PC-9 (cell line): Measurements from ENCODE around the gene POLG2. TPM values are rescaled to one million over a fixed set of nuclear protein-coding genes. Genes with fewer than 3 reads are reported as not detected.

Experiments used
- BruUV-seq: library from RNA; stranded (reverse); fragments of 400-500 nt; replicated peaks from 2 replicates; lab custom pipeline; 2021; lab: Mats Ljungman, UMichigan
- CTCF ChIA-PET: fragments of 300-600 bp; sonication (Branson Sonifier 250); formaldehyde crosslinking; loops from one replicate; lab custom pipeline; 2022; ENCODE audit warnings: antibody characterized with exemption; lab: Charles Lee
- POLR2A ChIA-PET: fragments of 300-600 bp; sonication (Branson Sonifier 250); formaldehyde crosslinking; loops from one replicate; lab custom pipeline; 2022; ENCODE audit warnings: antibody characterized with exemption; ENCODE audit not compliant: unreplicated experiment; lab: Charles Lee
- DNase-seq, 2 experiments: peaks; one replicate each; pipeline versions ENCODE4 v3.0.0 to v3.0.0-alpha.2; 2015 to 2022; ENCODE audit warnings: mixed read lengths in 1 of 2
- H2AFZ ChIP-seq: fragments of 200-600 bp; sonication (generic); 2 replicates; pipeline ENCODE4 v1.8.1; 2017; ENCODE audit warnings: antibody characterized with exemption
- H3F3A ChIP-seq: fragments of 200-600 bp; sonication (generic); 2 replicates; pipeline ENCODE4 v1.8.1; 2017; ENCODE audit warnings: antibody characterized with exemption, mild to moderate bottlenecking, low read depth; ENCODE audit not compliant: insufficient read depth
- H3K27ac ChIP-seq: fragments of 200-600 bp; sonication (generic); 2 replicates; pipeline ENCODE4 v1.6.1; 2016; ENCODE audit warnings: mixed run types
- H3K27me3 ChIP-seq: fragments of 200-600 bp; sonication (generic); 2 replicates; pipeline ENCODE4 v1.6.1; 2016; ENCODE audit warnings: low read depth, mixed run types; ENCODE audit not compliant: insufficient read depth
- H3K36me3 ChIP-seq: fragments of 200-600 bp; sonication (generic); 2 replicates; pipeline ENCODE4 v1.6.1; 2016; ENCODE audit warnings: low read depth, mixed run types
- H3K4me1 ChIP-seq: fragments of 200-600 bp; sonication (generic); replicated peaks from 2 replicates; pipeline ENCODE4 v1.6.1; 2016; ENCODE audit warnings: mixed run types; ENCODE audit not compliant: insufficient read depth
- H3K4me2 ChIP-seq: fragments of 200-600 bp; sonication (generic); 2 replicates; pipeline ENCODE4 v1.6.1; 2017; ENCODE audit warnings: mixed run types
- H3K4me3 ChIP-seq: fragments of 200-600 bp; sonication (generic); 2 replicates; pipeline ENCODE4 v1.6.1; 2016; ENCODE audit warnings: mixed run types
- H3K79me2 ChIP-seq: fragments of 200-600 bp; sonication (generic); 2 replicates; pipeline ENCODE4 v1.6.1; 2017; ENCODE audit warnings: low read depth, mixed run types
- H3K9me2 ChIP-seq: fragments of 200-600 bp; sonication (generic); 2 replicates; pipeline ENCODE4 v1.8.1; 2017; ENCODE audit warnings: mild to moderate bottlenecking; ENCODE audit not compliant: insufficient read depth
- H3K9me3 ChIP-seq: fragments of 200-600 bp; sonication (generic); 2 replicates; pipeline ENCODE4 v1.8.1; 2016; ENCODE audit warnings: low read depth; ENCODE audit not compliant: insufficient read depth
- H4K20me1 ChIP-seq: fragments of 200-600 bp; sonication (generic); 2 replicates; pipeline ENCODE4 v1.8.1; 2017; ENCODE audit not compliant: insufficient read depth
- CTCF ChIP-seq: fragments of 200-600 bp; sonication (generic); conservative IDR thresholded peaks from 2 replicates; pipeline ENCODE4 v1.6.1; 2017; ENCODE audit warnings: mixed run types, antibody characterized with exemption, mild to moderate bottlenecking, moderate library complexity
- EZH2 ChIP-seq: fragments of 200-600 bp; sonication (generic); IDR thresholded peaks from 2 replicates; pipeline ENCODE4 v1.8.0; 2017; ENCODE audit warnings: antibody characterized with exemption, low read depth
- intact Hi-C: fragments of 100-400 bp; cut with micrococcal nuclease; formaldehyde crosslinking; loops from one replicate; pipeline ENCODE4 v1.10.0; 2022; ENCODE audit not compliant: unreplicated experiment
- total RNA-seq: library from RNA; stranded (reverse); gene quantifications from 2 replicates; pipeline ENCODE4 v1.2.3, GENCODE V29; 2021

The POLG2 gene
- total RNA-seq, 1 experiment from 2014 or later, result 23.3 TPM

- intact Hi-C loops, result no loop called here
- Histone ChIP-seq H3K4me1 (no peaks in the 10 kb centered on the region), H3K4me2 (no peak overlapping the region), H3K4me3 (no peak overlapping the region), H3F3A (peaks cover 87% of the 10 kb centered on the region; the same call in 1 of the 2 replicates), H3K36me3 (peaks cover 49% of the 10 kb centered on the region), H4K20me1 (0 out of 2 replicates have a peak, but pooled peaks cover 2% of the 10 kb centered on the region), H3K79me2 (no peaks in the 10 kb centered on the region), H2AFZ (no peak overlapping the region), H3K9me3 (no peaks in the 10 kb centered on the region), H3K27me3 (no peaks in the 10 kb centered on the region), H3K27ac (no peak overlapping the region), H3K9me2 (no peaks in the 10 kb centered on the region)
- TF ChIP-seq CTCF (no peak), EZH2 (no peak)
- DNase-seq, result no peak
- BruUV-seq, result no TSS peak
- ChIA-PET POLR2A (no interaction called here), CTCF (interaction anchor here (0.6 kb wide), 1 partner anchor 140 kb away, joined by 3 read pairs; no protein-coding TSS in a partner anchor)
Observed at GRCh38 chr17:64535357-64535756, 38.5 kb upstream of the POLG2 start.

GRCh38 chr17:64534187-64534586, 37.3 kb upstream of the POLG2 start:
- peaks cover 59% of the 10 kb centered on the region for H3K36me3 ChIP-seq
- no TSS peak for BruUV-seq
- H3K79me2 ChIP-seq, result no peaks in the 10 kb centered on the region
- no peaks in the 10 kb centered on the region for H3K9me3 ChIP-seq
- peaks cover 75% of the 10 kb centered on the region; the same call in 1 of the 2 replicates for H3F3A ChIP-seq
- H3K27ac ChIP-seq, result no peak overlapping the region
- H2AFZ ChIP-seq, result no peak overlapping the region
- H3K27me3 ChIP-seq, result no peaks in the 10 kb centered on the region
- intact Hi-C loops, result no loop called here
- H4K20me1 ChIP-seq, result peaks cover 2% of the 10 kb centered on the region; the same call in 1 of the 2 replicates
- POLR2A ChIA-PET, result no interaction called here
- CTCF ChIA-PET, result no interaction called here
- no peak overlapping the region for H3K4me2 ChIP-seq
- TF ChIP-seq CTCF (peak; percentile 40; the same call in 1 of the 2 replicates), EZH2 (no peak)
- H3K4me3 ChIP-seq, result no peak overlapping the region
- peak in 1 of 2 experiments; percentile 20 for DNase-seq
- no peaks in the 10 kb centered on the region for H3K9me2 ChIP-seq
- no peaks in the 10 kb centered on the region for H3K4me1 ChIP-seq

- H3K4me2 ChIP-seq, result no peak overlapping the region
- no peaks in the 10 kb centered on the region for H3K9me3 ChIP-seq
- no peaks in the 10 kb centered on the region for H3K79me2 ChIP-seq
- intact Hi-C loops, result no loop called here
- POLR2A ChIA-PET, result no interaction called here
- CTCF ChIA-PET, result no interaction called here
- DNase-seq, result no peak
- BruUV-seq, result no TSS peak
- H4K20me1 ChIP-seq, result peaks cover 2% of the 10 kb centered on the region; the same call in 1 of the 2 replicates
- peaks cover 71% of the 10 kb centered on the region; the same call in 1 of the 2 replicates for H3F3A ChIP-seq
- peaks cover 64% of the 10 kb centered on the region for H3K36me3 ChIP-seq
- H3K9me2 ChIP-seq, result no peaks in the 10 kb centered on the region
- no peak overlapping the region for H3K4me3 ChIP-seq
- no peaks in the 10 kb centered on the region for H3K27me3 ChIP-seq
- H2AFZ ChIP-seq, result no peak overlapping the region
- TF ChIP-seq CTCF (no peak), EZH2 (no peak)
- no peak overlapping the region for H3K27ac ChIP-seq
- H3K4me1 ChIP-seq, result no peaks in the 10 kb centered on the region
Observed at GRCh38 chr17:64533784-64534183, 36.9 kb upstream of the POLG2 start.
